CD1c-positive myeloid dendritic cell (primary cell): ENCODE data around the gene EDN3.

Source experiments
- DNase-seq: peaks from one replicate; pipeline ENCODE4 v3.0.0-alpha.2; 2016; ENCODE audit errors: extremely low spot score

Gene EDN3, protein sequence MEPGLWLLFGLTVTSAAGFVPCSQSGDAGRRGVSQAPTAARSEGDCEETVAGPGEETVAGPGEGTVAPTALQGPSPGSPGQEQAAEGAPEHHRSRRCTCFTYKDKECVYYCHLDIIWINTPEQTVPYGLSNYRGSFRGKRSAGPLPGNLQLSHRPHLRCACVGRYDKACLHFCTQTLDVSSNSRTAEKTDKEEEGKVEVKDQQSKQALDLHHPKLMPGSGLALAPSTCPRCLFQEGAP

GRCh38 chr20:59300333-59301081 lies at the start of gene EDN3:
Gene EDN3 (plus strand): TSS chr20:59300611. CDS start chr20:59300813, 202 bp downstream.
- no peak for DNase-seq

- peak; percentile 18 for DNase-seq
Measured at GRCh38 chr20:59253325-59253724, 47.1 kb upstream of the EDN3 start.

DNA sequence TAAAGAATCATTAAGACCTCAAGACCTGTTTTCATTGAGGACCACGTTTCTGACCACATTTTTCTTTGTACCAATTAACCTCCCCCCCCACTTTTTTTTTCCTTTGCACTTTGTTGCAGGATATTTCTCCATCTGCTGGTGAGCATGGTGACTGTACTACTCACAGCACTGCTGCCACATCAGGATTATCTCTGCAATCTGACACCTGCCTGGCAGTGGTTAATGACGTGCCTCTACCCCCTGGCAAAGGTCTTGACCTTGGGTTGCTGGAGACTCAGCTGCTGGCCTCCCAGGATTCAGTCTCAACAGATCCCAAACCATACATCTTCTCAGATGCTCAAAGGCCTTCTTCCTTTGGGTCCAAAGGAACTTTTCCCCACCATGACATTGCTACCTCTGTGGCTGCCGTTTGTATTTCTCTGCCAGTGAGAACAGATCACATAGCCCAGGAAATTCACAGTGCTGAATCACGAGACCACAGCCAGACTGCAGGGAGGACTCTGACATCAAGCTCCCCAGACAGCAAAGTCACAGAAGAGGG lies 46.6 kb upstream of the EDN3 start:
- no peak for DNase-seq

DNA sequence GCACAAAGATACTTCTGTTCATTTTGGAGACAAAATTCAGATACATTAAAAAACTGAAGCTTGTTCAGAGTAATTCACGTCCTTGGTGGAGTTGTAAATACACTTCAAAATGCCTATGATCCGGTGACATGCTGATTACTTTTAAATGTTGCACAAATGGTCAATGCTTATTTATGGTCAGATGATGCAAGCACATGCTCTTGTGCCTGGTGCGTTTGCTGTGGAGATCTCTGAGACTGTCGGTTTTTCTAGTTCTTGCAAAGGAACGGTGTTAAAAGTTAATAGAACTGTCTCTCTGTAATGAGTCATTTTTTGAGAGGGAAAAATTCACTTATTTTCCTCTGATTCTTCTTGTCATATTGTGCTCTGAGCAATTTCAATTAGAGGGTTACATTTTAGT lies 45.2 kb upstream of the EDN3 start:
- no peak for DNase-seq

DNA sequence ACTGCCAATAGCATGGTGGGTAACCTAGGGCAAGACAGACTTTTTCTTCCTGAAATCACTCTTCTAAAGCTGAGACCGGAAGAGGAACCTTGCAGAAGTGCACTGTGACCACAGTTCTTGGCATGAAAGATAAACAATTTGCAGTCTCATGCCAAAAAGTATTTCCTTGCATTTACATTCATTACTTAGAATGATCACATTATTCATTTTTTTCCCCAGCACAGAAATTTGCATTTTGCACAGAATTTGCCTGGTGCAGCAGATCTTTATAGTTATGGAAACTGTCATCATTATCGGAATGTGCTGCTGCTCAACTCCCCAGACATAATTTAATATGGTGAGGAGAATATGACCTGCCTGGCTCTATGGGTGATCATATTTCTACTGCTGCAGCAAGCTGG lies 42.2 kb upstream of the EDN3 start:
- peak; percentile 24 for DNase-seq

DNA sequence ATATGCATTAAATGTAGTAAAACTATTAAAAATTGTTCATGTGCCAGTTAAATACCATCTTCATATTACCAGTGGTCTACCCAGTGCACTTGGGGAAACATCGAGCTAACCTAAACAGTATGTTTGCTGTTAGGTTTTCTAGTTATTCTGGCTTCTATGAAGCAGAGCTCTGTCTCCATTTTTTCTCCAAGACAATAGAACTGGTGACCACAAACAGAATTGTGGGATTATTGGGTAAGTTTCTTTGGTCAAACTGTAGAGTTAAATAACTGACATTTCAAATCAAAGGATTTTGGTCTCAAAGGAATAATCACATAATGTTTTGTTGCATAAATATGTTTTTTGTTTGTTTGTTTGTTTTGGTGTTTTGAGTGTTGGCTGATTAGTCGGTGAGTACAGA lies 40.5 kb upstream of the EDN3 start:
- no peak for DNase-seq

GRCh38 chr20:59265298-59265697 lies 35.1 kb upstream of the EDN3 start:
- no peak for DNase-seq

DNA sequence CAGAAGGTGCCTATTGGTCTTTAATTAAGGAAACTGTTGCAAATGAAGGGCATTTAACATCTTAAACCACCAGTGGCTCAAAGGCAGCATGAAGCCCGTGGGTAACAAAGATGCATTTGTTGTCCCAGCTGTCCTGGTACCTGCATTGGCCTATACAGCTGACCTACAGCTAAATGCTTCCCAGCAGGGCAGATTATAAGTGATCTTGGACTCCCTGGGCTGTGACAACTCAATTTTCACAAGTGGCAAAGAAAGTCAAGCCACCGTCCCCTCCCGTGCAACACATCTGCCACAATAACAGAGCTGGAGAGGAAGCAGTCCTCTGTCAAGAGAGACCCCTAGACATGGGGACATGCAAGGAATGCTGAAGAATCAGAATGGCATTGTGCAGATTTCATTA lies 31.5 kb upstream of the EDN3 start:
- DNase-seq, result no peak

DNA sequence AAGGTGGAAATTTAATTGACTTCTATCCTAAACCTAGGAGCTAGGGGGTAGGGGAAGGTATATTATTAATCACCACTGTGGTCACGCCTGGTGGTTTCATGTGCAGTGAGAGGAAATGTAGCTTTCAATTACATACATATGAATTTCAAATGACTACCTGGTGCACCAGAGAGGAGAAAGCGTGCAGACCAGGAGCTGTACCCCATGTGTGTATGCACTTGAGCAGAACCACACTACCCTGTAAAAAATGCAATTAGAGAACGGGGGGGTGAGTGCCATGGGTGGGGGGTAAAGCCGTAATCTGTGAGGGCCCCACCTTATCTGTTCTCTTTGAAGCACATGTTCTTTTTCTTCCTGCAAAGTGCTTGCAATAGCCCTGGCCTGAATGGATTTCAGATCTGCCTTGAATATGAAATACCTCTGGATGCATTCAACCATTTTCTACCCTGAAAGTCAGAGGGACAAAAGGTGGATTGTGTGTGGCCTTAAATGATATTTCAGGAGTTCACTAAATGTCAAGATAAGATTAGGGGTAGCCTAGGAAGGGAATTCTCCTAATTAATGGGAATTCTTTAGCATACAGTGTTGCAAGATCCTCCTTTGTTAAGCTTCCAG lies 30.9 kb upstream of the EDN3 start:
- no peak for DNase-seq

DNA sequence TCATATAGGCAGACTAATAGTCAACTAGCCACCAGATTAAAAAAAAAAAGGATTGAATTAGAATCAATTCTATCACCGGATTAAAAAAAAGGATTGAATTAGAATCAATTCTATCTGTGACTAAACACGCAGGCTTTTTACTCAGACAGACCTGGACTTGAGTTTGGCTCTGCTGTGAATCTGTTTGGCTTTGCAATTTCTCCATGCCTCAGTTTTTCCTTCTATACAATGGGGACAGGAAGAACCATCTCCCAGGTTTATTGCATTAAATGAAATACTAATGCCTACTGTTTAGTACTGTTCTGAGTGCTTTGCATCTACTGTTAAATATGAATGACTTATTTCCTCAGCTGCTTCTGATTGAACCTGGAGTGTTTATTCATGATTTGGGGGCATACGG lies 30.0 kb upstream of the EDN3 start:
- DNase-seq, result no peak

- no peak for DNase-seq
Measured at GRCh38 chr20:59273739-59274357, 26.6 kb upstream of the EDN3 start.

GRCh38 chr20:59276938-59277337 lies 23.5 kb upstream of the EDN3 start:
- DNase-seq, result no peak

- DNase-seq, result no peak
Measured at GRCh38 chr20:59284470-59284869, 15.9 kb upstream of the EDN3 start.

DNA sequence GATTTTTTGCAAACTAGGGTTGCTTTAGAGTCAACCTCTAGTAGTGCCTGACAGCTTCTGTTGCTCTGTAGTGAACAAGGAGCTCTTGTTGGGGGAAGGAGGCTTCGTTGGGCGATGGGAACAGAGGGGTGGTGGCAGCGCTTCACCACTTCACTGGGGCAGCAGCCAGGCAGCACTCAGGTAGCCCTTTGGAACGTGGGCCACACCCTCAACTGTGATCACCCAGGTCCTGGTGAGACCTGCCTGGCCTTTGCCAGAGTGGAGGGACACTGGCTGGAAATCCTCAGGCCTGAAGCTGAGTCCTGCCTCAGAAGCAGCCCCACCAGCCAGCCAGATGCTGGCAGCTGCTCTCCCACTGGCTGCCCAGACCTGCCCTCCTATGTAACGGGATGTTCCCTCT lies 10.4 kb upstream of the EDN3 start:
- DNase-seq, result no peak

- DNase-seq, result no peak
Measured at GRCh38 chr20:59291740-59292383, 8.5 kb upstream of the EDN3 start.

GRCh38 chr20:59295531-59295930 lies 4.9 kb upstream of the EDN3 start:
- no peak for DNase-seq

GRCh38 chr20:59297686-59298085 lies 2.7 kb upstream of the EDN3 start:
- no peak for DNase-seq

GRCh38 chr20:59299945-59300332 lies 472 bp upstream of the EDN3 start:
- DNase-seq, result no peak

DNA sequence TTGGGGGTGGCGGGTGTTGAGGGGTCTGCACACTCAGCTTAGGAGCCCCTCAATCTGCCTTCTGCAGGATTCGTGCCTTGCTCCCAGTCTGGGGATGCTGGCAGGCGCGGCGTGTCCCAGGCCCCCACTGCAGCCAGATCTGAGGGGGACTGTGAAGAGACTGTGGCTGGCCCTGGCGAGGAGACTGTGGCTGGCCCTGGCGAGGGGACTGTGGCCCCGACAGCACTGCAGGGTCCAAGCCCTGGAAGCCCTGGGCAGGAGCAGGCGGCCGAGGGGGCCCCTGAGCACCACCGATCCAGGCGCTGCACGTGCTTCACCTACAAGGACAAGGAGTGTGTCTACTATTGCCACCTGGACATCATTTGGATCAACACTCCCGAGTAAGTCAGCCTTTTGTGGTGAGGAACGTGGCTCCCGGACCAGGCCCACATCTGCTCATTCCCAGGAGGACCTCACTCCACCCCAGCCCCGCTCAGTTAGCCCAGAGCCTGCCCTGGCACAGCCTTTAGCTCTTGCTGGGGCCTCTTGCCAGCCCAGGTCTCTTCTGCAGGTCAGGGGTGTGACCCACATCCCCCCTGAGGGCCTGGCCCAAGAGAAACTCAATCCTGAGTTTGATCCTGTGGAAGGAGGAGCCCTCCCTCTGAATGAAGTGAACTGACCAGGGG lies 1.1 kb downstream of the EDN3 start:
- no peak for DNase-seq

- DNase-seq, result no peak
Measured at GRCh38 chr20:59305908-59306655, 5.7 kb downstream of the EDN3 start.

DNA sequence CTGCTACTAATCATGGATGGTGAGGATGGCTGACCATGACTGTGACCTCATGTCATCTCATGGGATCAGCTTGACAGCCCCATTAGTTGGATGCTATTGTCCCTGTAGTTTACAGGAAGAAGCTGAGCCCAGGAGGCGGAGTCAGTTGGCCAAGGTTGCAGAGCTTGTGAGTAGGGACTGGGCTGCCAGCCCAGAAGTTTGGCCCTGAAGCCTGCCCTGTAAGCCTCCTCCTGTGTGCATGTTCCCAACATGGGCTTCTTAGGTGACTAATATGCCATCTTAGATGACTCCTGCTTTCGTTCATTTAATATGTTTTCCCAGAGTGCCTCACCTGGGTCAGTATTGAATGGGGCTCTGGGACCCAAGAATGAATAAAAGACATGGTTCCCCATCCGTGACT lies 6.9 kb downstream of the EDN3 start:
- DNase-seq, result no peak
